ENCODE measurements around the gene CAMTA2.
"Not testable (repeated sequence)": the region's sequence is repeated elsewhere in the genome, so short reads cannot be mapped to it uniquely, and the experiment has no call there.

Gene CAMTA2

GRCh38 chr17:4945176-4945943 lies 42.1 kb downstream of the CAMTA2 start:
- peak; percentile 72 for DNase-seq

DNA sequence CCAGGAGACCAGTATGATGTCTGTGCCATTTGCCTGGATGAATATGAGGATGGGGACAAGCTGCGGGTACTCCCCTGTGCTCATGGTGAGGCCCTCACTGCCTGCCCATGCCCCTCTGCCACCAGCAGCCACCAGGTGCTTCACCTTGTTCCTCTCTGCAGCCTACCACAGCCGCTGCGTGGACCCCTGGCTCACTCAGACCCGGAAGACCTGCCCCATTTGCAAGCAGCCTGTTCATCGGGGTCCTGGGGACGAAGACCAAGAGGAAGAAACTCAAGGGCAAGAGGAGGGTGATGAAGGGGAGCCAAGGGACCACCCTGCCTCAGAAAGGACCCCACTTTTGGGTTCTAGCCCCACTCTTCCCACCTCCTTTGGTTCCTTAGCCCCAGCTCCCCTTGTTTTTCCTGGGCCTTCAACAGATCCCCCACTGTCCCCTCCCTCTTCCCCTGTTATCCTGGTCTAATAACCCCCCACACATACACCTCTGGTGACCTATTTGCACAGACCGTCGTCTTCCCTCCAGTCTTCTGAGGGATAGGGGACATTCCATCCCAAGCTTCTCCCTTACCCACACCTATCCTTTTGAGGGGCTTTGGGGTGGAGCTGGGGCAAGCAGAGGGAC lies 42.8 kb downstream of the CAMTA2 start:
- DNase-seq: no peak

DNA sequence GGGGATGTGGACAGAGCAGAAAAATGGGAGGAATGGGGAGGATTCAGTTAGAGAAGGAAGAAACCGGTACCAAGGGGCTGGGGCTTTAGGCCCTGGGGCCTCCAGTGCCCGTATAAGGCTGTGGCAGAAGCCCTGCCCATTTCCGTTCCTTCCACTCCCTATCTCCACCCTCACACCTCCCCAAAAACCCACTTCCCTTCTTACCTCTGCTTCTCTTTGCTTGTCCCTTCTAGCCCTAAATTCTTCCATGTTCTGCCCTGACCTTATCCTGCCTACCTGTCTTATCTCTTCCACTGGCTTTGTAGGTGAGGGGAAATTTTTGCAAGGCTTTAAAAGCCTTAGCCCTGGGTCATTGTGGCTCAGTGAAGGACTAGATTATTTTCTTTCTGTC lies 43.3 kb downstream of the CAMTA2 start:
- peak; percentile 43 for DNase-seq

GRCh38 chr17:4942760-4943508 lies 44.5 kb downstream of the CAMTA2 start:
- no peak for DNase-seq

DNA sequence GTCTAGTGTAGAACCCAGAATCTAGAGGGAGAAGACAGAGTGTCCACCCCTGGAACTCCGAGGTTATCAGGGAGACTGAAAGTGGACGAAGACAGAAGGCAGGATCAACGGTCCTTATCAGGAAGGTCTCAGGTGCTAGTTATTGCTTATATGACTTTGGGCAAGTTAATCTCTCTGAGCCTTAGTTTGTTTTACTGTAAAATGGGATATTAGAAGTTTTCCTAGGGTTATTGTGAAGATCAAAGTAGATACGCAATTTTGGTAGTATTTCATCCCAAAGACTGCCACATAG lies 46.2 kb downstream of the CAMTA2 start:
- DNase-seq: no peak

DNA sequence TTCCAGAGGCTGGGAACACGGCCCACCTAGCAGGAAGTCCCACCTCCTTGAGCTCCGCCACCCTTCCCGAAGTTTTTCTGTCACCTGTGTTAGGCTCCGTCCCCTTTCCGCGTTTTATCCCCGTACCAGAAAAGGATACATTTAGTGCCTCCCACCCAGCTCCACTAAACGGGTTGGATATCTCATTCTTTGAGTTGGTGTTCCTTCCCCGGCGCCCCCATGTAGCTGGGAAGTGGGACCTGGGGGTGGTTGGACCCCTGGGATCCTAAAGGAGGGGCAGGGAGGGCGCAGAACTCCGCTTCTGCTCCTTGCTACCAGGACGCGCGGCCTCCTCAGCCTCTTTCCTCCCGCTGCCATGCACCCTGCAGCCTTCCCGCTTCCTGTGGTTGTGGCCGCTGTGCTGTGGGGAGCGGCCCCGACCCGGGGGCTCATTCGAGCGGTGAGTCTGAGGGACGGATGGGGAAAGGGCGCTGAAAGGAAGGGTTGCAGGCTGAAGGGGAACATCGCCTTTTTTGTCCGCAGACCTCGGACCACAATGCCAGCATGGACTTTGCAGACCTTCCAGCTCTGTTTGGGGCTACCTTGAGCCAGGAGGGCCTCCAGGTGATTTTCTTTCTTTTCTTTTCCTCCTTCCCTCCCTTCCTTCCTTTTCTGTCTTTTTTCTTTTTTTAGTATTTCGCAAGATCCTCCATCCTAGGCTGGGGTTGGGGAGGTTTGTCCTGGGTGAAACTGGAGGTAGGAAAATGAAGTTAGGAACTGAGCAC lies 46.7 kb downstream of the CAMTA2 start:
- peak; percentile 43 for DNase-seq

- DNase-seq: peak; percentile 98
Measured at GRCh38 chr17:4939796-4940554, 47.5 kb downstream of the CAMTA2 start, which contains the start of the genes RNF167 and SLC25A11. Gene RNF167, plus strand, starts transcription at chr17:4940268. Its CDS starts 642 bp downstream, at chr17:4940910. Gene SLC25A11, minus strand, starts transcription at chr17:4940046. Its CDS starts 136 bp downstream, at chr17:4939910.

DNA sequence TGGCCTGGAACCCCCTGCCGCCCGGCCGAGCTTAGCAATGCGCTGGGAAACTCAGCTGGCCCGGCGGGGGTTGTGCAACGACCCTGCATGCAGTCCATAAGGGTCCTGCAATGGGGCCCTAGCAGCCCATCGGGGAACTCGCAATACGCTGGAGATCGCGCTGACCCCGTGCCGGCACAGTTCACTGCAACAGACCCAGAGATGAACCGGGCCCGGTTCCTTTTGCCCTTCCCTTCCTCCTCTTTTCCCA lies 48.0 kb downstream of the CAMTA2 start:
- no peak for DNase-seq

- DNase-seq: no peak
Measured at GRCh38 chr17:4938688-4939545, 48.6 kb downstream of the CAMTA2 start.

- no peak for DNase-seq
Measured at GRCh38 chr17:4938069-4938491, 49.4 kb downstream of the CAMTA2 start.

- DNase-seq: no peak
Measured at GRCh38 chr17:4937553-4937952, 49.9 kb downstream of the CAMTA2 start.

- no peak for DNase-seq
Measured at GRCh38 chr17:4936436-4936835, 51.0 kb downstream of the CAMTA2 start.

DNA sequence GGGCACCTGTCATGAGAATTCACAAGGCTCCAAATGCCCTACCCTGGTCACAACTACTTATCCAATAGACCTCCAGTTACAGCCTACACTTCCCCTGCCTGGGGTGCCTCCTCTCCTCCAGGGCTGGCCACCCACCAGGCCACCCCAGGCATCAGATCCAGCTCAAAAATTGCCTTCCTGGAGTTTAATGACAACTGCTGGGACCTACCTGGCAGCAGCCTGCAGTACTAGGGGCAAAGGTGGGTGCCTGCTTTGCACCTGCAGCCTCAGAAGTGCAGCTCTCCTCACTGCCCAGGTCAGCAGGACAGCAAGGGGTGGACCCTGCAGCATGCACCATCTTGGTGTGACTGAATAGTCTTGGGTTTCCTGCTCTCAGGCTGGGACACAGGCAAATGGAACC lies 51.8 kb downstream of the CAMTA2 start:
- DNase-seq: no peak

DNA sequence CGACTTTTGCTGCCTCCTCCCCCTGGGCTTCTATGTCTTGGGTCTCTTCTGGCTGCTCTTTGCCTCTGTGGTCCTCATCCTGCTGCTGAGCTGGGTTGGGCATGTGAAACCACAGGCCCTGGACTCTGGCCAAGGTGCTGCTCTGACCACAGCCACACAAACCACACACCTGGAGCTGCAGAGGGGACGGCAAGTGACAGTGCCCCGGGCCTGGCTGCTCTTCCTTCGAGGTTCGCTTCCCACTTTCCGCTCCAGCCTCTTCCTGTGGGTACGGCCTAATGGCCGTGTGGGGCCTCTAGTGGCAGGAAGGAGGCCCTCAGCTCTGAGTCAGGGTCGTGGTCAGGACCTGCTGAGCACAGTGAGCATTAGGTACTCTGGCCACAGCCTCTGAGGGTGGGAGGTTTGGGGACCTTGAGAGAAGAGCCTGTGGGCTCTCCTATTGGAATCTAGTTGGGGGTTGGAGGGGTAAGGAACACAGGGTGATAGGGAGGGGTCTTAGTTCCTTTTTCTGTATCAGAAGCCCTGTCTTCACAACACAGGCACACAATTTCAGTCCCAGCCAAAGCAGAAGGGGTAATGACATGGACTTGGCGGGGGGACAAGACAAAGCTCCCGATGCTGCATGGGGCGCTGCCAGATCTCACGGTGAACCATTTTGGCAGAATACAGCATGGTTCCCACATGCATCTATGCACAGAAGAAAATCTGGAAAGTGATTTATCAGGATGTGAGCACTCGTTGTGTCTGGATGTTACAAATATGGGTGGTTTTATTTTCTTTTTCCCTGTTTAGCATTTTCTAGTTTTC lies 53.1 kb downstream of the CAMTA2 start:
- DNase-seq: no peak

- no peak for DNase-seq
Measured at GRCh38 chr17:4933646-4934045, 53.8 kb downstream of the CAMTA2 start.

DNA sequence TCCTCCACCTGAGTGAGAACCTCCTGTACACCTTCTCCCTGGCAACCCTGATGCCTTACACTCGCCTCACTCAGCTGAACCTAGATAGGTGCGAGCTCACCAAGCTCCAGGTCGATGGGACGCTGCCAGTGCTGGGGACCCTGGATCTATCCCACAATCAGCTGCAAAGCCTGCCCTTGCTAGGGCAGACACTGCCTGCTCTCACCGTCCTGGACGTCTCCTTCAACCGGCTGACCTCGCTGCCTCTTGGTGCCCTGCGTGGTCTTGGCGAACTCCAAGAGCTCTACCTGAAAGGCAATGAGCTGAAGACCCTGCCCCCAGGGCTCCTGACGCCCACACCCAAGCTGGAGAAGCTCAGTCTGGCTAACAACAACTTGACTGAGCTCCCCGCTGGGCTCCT lies 54.7 kb downstream of the CAMTA2 start:
- DNase-seq: no peak

DNA sequence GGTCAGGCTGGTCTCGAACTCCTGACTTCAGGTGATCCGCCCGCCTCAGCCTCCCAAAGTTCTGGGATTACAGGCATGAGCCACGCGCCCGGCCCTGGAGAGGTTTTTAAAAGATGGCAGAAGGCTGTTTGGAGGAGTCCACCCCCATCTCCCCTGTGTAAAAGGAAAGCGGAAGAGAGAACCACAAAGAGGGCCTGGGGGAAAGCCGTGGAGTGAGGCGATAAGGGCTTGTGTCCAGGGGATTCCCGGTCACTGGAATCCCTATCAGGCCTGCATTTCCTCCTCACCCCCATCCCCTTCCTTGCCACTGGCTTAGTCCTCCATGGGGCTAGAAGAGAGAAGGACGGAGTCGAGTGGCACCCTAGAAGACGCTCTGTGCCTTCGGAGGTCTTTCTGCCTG lies 55.5 kb downstream of the CAMTA2 start, which contains the start of gene GP1BA:
TSS of gene GP1BA (plus strand) at position 315 of the 400 bp plus-strand sequence. CDS start 328 bp downstream, outside the sequence.
- no peak for DNase-seq

DNA sequence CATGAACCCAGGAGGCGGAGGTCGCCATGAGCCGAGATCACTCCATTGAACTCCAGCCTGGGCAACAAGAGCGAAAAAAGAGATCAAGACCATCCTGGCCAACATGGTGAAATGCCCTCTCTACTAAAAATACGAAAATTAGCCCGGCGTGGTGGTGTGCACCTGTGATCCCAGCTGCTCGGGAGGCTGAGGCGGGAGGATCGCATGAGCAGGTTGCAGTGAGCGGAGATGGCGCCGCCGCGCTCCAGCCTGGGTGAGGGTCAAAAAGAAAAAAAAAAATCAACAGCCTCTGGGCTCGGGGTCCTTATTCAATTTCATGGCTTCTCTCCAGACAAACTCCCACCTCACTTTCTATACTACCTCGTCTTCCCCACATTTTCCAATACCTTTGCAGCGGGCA lies 58.6 kb downstream of the CAMTA2 start:
- DNase-seq: no peak

GRCh38 chr17:4926577-4927335 lies 60.7 kb downstream of the CAMTA2 start:
- DNase-seq: not testable (repeated sequence)

GRCh38 chr17:4921320-4921719 lies 66.2 kb downstream of the CAMTA2 start:
- DNase-seq: no peak
